ENCODE results near the gene EEA1.

DNA sequence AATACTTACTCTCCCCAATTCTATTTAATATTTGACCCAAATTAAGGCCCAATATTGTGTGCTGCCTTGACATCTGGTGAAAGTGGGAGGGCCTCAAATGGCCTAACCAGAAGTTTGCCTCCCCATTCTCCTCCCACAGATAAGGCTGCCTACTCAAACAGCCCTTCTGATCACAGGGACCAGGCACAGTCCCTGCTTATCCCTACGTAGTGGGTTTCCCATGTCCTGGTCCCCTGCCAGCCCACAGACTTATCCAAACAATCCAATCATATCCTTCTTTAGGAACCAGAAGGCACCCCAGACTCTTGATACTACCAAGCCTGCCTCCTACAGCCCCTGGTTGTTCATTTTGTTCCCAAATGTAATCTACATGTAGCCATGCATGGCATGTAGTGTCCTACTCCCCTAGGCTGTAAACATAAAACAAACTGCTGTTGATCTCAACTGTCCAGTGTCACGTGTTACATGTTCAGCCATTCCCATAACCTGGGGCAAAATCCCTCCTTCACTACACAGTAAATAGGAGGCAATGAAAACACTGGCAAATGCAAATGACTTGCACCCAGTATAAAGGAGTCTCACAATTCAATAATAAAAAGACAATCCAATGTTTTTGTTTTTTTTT, 49.3 kb downstream of the EEA1 start:
- no peak for TF ChIP-seq GLI2 (tag by site-specific recombination; IDR thresholded peaks at IDR 0.05; ENCODE audit: borderline replicate concordance, low read depth)
- no peak for TF ChIP-seq ZNF239 (tag by site-specific recombination; IDR thresholded peaks at IDR 0.05)
- no peak for TF ChIP-seq MYNN (tag by site-specific recombination; IDR thresholded peaks at IDR 0.05; ENCODE audit: borderline replicate concordance)
- TF ChIP-seq, protein P1, sequence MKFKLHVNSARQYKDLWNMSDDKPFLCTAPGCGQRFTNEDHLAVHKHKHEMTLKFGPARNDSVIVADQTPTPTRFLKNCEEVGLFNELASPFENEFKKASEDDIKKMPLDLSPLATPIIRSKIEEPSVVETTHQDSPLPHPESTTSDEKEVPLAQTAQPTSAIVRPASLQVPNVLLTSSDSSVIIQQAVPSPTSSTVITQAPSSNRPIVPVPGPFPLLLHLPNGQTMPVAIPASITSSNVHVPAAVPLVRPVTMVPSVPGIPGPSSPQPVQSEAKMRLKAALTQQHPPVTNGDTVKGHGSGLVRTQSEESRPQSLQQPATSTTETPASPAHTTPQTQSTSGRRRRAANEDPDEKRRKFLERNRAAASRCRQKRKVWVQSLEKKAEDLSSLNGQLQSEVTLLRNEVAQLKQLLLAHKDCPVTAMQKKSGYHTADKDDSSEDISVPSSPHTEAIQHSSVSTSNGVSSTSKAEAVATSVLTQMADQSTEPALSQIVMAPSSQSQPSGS (tag by site-specific recombination; IDR thresholded peaks at IDR 0.05; ENCODE audit: low read depth): no peak

Measured in HEK293 (cell line).